HG03135 (cell line): Measurements from ENCODE around the gene PHRF1.

Experiments used
- ATAC-seq: cut with Tn5 transposase; IDR thresholded peaks from one replicate; pipeline ENCODE4 v1.9.1; 2021; ENCODE audit warnings: mild to moderate bottlenecking, moderate library complexity; ENCODE audit not compliant: unreplicated experiment

The PHRF1 gene

DNA sequence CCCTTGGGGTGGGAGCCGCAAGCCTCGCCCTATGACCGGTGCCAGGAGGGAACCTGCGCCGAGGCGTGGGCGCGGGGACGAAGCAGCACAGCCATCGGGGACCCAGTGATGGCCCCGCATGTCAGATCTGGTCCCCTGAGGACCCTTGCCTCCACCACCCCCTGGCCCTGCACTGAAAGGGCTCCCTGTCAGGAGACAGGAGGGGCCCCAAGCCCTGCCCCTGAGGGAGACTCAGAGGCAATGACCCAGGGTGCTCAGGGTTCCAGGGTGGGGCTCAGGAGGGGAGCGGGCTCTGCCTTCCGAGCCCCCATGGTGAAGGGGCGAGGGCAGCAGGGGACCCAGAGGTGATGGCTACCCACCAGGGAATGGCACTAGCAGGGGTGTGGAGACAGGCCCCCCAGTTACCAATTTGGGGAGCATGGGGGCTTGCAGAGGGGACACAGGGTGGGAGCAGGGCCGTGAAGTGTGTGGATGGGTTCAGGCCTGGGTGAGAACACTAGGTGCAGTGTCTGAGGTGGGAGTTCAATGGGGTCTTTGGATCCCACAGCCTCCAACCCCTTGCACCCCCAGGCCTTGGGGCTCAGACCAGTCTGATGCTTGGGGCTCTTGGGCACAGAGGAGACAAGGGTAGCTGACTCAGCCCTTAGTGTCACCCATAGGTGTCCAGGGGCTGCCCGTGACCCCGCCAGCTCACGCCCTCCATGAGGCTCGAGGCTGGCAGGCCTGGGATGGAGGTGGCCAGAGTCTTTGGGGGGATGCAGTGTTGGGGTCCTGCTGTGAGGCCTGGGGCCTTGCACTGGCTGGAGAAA, 38.4 kb upstream of the PHRF1 start:
- ATAC-seq = no peak

DNA sequence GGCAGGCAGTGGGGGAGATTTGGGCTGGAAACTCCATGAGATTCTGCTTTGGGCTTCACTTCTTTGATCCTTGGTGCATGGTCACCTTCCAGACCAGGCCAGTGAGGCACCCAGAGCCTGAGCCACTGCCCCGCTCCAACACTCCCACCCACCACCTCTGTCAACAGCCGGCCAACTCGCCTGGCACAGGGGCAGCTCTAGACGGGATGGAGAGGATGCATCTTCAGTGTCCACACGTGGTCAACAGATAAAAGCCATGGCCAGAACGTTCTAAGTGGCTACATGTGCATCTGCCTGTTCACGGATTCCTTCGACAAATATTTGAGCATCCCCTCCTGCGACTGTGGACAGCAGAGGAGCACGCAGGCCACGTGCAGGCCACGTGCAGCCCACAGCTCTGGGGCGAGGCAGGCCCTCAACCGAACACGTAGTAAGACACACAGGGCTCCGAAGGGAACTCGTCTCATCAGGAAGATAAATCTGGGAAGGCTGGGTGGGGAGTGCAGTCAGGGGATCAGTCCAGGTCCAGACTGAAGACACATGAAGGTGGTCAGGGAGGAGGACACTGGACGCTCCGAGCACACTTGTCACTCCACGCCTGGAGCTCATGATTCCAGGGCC, 37.7 kb upstream of the PHRF1 start:
- no peak for ATAC-seq

DNA sequence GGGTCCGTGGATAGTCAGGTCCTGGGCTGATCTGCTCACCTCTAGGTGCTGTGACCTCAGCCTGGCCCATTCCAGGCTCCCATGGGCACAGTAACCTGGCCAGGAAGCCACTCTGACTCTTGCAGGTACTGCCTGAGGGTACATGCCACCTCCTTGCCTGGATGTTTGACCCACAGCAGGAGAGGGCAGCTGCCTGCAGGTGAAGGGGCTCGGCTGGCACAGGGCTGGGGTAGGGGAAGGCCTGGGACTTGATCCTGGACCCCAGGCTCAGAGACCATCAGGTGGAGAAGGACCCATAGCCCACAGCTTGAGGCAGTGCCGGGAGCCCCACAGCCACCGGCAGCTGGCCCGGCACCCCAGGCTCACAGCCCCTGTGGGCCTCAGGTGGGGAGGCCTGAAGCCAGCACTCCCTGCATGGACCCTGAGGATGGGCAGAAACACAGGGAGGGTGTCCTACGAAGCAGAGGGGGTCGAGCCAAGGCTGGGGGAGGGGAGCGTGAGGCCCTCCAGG, 36.2 kb upstream of the PHRF1 start:
- ATAC-seq = no peak

DNA sequence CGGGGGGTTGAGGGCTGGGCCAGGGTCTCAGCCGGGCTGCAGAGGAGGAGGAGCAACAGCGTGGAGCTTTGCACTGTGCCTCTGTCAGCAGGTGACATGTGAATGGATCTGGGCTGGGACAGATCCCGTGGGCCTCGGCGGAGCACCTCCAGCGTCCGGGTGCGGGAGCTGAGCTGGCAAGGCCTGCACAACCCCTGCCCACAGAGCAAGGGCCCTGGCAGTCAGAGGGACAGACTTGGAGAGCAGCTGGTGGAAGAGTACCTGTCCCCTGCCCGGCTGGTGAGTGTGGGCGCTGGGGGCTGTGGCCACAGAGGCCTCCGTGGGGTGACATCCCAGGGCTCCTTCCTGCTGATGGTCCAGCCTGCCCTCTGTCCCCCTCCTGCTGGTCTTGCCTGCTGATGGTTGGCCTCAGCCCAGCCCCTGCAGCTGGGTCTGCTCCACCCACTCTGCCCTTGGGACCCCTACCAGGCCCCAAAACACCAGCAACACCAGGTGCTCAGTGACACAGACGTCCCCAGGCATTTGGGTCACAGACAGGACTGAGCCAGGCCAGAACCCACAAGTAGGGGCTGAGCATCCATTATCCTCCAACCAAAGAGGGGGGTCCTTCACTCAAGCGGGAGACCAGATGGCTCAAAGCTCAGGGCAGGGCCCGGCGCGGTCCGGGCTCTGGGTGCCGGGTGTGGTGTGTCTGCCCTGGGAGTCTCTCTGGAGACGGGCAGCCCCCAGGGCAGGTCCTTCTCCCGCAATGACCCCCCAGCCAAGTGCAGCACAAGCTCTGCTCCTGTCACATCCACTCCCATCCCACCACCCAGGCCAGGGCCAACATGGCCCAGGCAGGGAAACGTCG, 35.5 kb upstream of the PHRF1 start:
- no peak for ATAC-seq

DNA sequence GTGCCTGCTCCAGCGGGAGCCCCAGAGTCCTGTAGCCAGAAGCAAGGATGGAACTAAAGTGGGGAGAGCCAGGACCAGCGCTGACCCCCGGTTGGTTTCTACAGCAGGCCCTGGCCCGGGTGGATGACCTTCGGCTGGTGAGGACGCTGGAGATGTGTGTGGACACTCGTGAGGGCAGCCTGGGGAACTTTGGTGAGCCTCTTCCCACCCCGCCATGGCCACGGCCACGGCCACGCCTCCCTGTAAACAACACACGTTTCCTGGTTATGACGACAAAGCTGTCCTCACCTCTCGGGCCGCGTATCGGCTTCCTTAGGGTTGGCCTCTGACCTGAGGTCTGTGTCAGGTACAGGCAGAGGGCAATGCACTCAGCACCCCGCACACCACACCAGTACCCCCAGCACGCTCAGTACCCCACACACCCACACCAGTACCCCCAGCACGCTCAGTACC, 34.8 kb upstream of the PHRF1 start:
- ATAC-seq = no peak

DNA sequence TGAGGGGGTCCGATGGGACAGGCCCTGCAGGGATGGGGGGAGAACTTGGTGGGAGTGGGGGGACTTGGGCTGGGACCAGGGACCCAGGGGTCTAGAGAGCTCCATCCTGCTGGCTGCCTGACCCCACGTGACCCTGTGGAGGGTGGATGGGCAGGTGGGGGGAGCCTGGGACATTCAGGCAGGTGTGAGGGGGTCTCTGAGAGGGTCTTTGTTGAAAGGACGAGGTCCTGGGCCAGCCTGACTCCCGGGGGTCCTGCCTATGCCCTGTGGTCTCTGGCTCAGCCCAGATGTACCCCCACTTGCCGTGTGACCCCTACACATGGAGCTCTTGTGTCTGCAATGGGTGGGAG, 31.5 kb upstream of the PHRF1 start:
- ATAC-seq = no peak

DNA sequence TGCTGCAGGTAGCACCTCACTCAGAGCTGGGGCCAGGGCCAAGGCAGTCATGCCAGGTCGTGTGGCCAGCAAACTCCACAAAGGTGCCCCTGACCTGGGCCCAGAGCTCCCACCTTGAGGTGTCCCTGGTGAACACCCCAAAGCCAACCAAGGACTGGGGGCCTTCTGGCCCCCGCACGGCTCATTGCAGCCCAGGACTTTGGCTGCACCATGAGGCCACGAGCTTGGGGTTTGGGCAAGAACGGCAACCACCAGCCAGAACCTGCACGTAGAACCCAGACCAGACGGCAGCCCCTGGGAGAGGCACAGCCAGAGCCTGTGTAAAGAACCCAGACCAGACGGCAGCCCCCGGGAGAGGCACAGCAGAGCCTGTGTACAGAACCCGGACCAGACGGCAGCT, 31.1 kb upstream of the PHRF1 start:
- ATAC-seq = no peak

DNA sequence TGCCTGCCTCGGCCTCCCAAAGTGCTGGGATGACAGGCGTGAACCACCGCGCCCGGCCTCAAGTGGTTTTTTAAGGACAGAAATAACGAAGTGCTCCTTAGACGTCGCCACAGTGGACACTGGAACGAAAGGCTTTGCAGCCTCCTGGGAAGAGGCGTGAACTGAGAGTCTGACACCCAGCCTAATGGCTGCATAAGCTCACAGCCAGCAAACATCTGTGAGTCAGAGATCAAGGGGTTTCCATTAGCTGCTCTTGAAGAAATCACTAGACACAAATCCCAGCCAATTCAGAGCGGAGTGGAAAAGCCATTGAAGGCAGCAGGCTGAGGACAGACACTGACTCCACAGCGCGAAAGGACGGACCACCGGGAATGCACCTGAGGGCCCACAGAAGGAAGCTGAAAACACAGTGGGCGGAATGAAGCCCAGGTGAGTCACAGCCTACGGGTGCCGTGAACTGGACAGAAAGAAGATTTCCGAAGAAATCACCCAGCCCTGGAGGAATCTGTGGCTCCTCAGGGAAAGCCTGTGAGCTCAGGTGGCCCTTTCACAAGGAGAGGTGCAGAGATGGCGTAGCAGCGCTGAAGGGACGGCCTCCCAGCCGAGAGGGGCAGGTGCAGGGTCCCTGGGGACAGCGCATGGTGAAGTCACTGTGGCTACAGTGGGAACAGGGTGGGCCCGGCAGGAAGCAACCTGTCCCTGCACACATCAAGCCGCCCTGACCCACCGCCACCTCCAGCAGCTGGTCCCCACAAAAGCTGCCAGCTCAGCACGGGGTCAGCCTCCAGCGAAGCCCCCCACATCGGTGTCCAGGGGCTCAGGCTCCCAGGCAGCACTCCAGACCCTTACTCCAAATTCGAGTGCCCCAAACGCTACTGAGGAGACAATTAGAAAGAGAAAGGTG, 27.3 kb upstream of the PHRF1 start:
- no peak for ATAC-seq

DNA sequence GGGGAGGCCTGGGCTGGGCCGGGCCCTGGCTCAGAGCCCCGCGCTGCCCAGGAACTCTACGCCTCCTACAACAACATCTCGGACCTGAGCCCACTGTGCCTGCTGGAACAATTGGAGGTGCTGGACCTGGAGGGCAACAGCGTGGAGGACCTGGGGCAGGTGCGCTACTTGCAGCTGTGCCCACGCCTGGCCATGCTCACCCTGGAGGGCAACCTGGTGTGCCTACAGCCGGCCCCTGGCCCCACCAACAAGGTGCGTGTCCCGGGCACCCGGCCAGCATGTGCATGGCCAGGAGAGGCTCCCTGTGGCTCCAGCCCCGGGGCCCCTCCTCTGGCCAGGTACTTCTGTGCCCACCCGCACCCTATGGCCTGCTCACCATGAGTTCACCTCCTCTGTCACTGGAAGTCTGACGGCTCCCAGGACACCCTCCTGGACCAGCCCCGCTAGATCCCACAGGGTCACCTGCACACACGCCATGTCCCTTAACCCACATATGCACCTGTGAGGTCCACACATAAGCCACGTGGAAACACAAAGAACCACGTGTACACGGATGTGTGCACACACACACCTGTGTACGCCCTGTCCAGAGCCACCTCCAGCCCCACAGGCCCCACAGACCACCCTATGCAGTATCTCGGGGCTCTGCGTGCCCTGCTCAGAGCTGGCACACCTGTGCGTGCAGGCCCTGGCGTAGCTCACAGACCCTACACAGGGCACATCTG, 26.1 kb upstream of the PHRF1 start:
- no peak for ATAC-seq

DNA sequence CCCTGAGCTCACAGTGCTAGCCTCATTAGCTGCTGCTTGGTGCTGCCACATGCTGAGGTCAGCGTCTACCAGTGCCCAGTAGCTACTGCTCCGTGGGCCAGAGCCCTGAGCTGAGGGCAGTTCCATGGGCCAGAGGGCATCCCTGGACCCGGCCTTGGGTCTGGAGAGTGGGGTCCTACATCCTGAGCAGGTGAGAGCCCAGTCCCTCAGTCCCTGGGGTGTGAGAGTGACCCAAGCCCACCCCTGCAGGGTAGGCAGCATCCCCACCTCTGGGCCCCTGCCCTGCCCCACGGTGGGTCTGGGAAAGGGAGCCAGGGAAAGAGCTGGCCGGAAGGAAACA, 25.6 kb upstream of the PHRF1 start:
- ATAC-seq = no peak

DNA sequence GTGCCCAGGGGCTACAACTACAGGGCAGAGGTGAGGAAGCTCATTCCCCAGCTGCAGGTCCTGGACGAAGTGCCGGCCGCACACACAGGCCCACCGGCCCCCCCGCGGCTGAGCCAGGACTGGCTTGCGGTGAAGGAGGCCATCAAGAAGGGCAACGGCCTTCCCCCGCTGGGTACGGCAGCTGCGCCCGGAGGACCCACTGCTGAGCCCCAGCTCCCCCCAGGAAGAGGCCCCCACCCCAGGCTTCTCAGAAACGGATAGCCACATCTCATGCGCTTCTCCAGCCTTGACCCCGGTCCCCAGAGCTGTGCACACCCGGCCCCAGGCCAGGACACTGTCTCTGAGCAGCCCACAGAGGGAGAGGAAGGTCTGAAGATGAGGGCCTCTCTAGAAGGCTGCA, 25.1 kb upstream of the PHRF1 start:
- no peak for ATAC-seq

DNA sequence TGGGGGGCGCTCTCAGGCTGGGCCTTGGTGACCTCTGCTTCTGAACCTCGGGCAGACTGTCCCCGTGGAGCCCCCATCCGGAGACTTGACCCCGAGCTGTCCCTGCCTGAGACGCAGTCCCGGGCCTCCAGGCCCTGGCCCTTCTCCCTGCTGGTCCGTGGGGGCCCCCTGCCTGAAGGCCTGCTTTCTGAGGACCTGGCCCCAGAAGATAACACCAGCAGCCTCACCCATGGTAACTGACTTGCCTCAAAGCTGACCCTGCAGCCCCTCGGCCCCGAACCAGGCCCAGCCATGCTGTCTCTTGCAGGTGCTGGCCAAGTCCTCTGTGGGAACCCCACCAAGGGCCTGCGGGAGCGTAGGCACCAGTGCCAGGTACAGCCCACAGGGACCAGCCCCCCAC, 24.7 kb upstream of the PHRF1 start:
- no peak for ATAC-seq

DNA sequence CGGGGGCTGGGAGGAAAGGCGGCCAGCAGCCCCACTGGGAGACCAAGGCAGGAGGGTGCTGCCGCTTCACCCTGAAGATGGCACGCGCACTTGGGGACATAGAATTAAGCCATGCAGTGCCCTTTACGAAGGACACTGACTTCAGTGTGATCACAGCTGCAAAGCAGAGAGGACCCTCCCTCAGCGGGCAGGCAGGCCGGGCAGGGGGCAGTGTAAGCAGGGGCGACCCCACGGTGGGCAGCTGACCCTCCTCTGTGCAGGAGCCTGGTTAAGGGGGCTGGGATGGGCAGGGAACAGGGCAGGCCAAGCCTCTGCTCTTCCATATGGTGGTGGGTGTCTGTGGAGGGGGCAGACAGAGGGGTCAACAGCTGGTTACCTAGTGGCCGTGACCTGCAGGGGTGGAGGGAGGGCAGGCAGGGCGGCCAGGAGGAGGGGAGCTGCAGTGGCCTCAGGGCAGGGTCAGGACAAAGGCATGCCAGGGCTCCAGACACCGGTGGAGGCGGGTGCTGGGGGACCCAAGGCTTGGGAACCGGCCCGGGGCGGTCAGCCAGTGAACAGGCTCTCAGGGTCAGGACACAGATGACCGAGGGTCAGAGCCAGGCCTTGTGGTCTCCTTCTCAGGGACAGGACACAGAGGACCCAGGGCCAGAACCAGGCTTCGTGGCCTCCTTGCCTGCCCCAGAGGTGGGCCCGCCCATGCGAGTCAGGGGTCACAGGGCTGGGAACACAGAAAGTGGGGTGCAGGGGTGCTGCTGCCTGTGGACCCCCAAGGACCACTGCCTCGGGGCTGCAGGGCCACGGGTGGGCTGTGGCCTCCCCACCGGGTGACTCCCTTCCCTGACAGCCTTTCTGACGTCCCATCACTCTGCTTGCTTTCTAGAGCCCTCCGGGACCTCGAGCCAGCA, 22.9 kb upstream of the PHRF1 start:
- no peak for ATAC-seq

DNA sequence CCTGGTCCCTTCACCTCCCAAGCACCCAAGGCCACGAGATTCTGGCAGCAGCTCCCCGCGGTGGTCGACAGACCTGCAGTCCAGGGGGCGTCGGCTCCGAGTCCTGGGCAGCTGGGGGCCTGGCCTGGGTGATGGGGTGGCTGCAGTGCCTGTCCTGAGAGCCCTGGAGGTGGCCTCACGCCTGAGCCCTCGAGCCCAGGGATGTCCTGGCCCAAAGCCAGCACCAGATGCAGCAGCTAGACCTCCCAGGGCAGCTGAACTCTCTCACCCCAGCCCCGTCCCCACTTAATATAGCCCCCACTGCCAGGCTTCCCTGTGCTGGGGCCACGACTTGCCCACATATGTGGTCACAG, 22.3 kb upstream of the PHRF1 start:
- ATAC-seq = no peak

DNA sequence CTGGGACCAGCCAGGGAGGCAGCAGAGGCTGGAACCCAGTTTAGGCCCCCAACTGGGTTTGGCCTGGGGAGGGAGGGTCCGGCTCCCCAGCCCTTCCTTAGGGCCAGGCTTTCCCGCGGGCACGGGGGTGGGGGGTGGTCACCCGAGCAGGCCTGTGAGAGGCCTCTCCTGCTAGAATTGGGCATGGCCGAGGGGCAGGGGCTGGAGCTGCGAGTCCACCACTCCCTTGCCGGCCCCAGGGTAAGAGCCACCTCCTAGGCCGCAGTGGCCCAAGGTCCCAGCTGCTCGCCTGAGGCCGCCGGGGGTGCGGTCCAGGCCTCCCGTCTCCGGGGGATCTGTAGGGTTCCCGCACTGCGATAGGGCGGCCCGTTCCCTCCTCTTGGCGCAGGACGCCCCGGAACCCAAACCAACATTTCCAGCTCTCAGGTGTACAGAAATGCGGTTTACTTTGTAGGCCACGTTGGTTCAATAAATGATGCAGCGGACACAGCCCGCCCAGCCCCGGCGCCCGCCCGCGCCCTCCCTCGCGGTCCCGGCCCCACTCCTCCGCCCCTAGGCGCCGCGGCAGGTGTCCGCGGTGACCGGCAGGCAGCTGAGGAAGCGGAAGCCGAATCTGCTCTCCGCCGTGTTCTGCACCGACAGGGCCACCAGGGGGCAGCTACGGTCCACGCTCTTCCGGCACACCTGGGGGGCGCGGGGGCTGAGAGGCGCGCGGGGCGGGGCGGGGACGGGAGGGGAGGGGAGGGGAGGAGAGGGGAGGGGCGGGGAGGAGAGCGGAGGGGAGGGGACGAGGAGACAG, 21.6 kb upstream of the PHRF1 start:
- no peak for ATAC-seq

DNA sequence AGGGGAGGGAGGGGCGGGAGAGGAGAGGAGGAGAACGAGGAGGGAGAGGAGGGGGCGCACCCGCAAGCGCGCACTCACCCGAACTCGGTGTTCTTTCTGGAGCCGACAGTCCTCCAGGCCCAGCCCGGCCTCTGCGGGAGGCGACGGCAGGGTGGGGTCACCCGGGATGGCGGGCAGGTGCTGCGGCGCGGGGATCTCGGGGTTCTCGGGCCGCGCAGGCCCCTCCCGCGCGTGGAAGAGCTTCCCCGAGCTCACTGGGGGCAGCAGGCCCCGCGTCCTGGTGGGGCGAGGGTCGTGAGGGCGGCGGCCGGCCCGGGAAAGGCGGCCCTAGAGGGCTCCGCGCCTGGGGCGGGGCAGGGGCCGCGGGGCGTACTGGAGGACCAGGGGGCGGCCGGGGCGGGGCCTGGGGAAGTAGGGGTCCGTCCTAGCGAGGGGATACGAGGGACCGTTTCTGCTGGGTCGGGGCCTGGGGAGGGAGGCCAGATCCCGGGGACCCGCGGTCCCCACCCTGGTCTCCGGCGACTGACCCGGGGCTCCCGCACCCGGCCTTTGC, 21.0 kb upstream of the PHRF1 start:
- ATAC-seq = no peak

DNA sequence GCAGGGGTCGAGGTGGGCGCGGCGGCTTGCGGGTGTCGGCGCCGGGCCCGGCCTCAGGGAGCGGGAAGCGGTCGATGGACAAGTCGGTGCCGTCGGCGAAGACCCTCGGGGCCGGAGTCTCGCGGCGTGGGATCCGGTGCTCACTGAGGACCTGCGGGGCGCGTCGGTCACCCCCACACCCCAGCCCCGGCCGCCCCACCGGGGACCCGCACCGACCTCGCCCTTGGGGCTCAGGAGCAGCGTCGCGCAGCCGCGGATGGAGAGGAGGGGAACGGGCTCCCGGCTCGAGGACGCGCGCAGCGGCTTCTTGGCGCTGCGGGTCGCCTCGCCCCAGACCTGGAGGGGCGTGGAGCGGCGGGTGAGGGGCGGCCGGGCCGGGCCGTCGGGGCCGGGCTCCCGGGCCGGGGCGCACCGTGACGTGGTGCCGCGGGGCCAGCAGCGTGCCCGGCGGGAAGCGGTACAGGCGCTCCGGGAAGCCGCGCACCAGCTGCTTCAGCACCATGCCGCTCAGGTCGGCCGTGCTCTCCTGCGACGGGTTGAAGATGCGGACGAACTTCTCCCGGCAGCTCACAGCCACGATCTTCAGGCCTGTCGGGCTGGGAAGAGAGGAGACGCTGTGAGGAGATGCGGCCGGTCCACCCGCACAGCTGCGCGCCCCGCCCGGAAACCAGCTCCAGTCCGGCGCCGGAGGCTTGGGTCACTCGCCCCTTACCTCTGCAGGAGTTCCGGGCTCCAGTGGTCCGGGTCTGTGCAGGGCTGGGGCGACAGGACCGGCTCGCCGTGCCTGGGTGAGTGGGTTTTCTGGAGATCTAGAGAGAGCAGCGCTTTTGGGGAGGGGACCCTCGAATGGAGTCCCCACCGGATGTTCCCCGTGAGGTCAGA, 20.2 kb upstream of the PHRF1 start:
- no peak for ATAC-seq
